ENCODE data around the gene KCNMA1. TPM values are rescaled to one million over a fixed set of nuclear protein-coding genes. Genes with fewer than 3 reads are reported as not detected.

Gene KCNMA1
- total and polyA plus RNA-seq, 3 donors from 2014 or later: 13.6 to 36.1 (median 24.7) TPM

DNA sequence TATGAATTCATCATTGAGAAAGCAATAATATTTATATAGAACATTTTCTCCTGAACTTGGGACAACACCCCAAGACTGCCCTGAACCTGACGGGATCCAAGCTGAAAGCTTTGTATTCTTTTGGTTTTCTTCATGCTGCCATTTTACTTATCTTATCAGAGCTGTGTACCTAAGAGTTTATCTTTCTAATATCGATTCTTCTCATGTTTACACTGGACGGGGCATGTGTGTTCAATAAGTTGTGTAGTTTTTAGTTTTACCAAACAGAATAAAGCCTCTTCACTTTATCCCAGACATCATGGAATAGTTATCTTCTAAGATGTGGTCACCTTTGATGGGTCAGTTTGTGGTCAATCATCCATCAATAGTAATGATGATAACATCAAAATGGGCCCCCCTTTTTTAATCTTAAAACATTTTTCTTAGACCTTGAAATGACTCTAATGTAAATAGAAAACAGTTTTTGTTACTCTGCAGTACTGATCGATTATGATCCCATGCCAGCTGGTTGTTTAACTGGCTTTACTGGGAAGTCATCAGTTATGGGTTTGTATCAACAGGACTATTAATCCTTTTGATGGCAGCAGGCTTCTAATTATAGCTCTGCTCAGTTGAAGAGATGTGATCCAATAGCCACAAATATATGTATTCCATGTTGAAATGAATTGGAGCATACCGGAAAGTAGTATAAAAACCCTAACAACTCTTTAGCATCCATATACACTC lies 446.1 kb downstream of the KCNMA1 start:
- Histone ChIP-seq H3K4me3 (no peak overlapping the region), H3K27ac (no peak overlapping the region), H3K9me3 (no peaks in the 10 kb centered on the region), H3K4me1 (no peaks in the 10 kb centered on the region), H3K36me3 (ENCODE audit: low read depth, missing control alignments) (no peaks in the 10 kb centered on the region), H3K27me3 (no peaks in the 10 kb centered on the region)
- intact Hi-C loops (cut with DNase I; ENCODE audit: low total_unique reads): no loop called here
- DNase-seq: no peak
- 69 to 96% methylated on average over 5 of the region's 5 CpGs for WGBS, 2 donors
- no peak for TF ChIP-seq POLR2A (IDR thresholded peaks at IDR 0.05)
- no peak for TF ChIP-seq CTCF (IDR thresholded peaks at IDR 0.05)

DNA sequence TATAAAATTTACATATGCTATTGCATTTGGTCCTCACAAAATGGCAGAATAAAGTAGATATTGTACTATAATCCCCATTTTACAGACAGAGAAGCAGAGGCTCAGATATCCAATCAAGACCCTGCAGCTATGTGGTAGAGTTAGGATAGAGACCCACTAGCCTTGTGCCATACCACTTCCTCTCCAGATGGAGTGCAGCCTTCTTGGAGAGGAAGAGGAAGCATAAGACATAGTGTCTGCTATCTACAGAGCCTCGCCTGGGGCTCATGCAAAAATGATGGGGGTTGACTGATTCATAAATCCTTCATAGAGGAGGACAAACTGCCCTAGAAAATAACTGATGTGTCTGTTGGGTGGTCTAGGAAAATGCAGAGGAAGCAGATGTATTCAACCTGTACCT lies 447.3 kb downstream of the KCNMA1 start:
- H3K27ac ChIP-seq: no peak overlapping the region
- no peak overlapping the region for H3K4me3 ChIP-seq
- no peaks in the 10 kb centered on the region for H3K27me3 ChIP-seq
- no peaks in the 10 kb centered on the region for H3K36me3 ChIP-seq (ENCODE audit: low read depth, missing control alignments)
- DNase-seq: no peak
- intact Hi-C loops (cut with DNase I; ENCODE audit: low total_unique reads): no loop called here
- no peaks in the 10 kb centered on the region for H3K9me3 ChIP-seq
- H3K4me1 ChIP-seq: no peaks in the 10 kb centered on the region
- TF ChIP-seq POLR2A (IDR thresholded peaks at IDR 0.05): no peak
- TF ChIP-seq CTCF (IDR thresholded peaks at IDR 0.05): no peak
- WGBS, 2 donors: 85% methylated on average over 1 of the region's 1 CpG

- no peaks in the 10 kb centered on the region for H3K27me3 ChIP-seq
- DNase-seq: no peak
- H3K27ac ChIP-seq: no peak overlapping the region
- intact Hi-C loops (cut with DNase I; ENCODE audit: low total_unique reads): no loop called here
- no peaks in the 10 kb centered on the region for H3K4me1 ChIP-seq
- no peaks in the 10 kb centered on the region for H3K9me3 ChIP-seq
- no peak overlapping the region for H3K4me3 ChIP-seq
- WGBS, 2 donors: 74 to 78% methylated on average over 4 of the region's 4 CpGs
- TF ChIP-seq CTCF (IDR thresholded peaks at IDR 0.05) (no peak), POLR2A (IDR thresholded peaks at IDR 0.05) (no peak)
- H3K36me3 ChIP-seq (ENCODE audit: low read depth, missing control alignments): no peaks in the 10 kb centered on the region
These were observed 448.1 kb downstream of the KCNMA1 start for GRCh38 chr10:77189520-77189919.

DNA sequence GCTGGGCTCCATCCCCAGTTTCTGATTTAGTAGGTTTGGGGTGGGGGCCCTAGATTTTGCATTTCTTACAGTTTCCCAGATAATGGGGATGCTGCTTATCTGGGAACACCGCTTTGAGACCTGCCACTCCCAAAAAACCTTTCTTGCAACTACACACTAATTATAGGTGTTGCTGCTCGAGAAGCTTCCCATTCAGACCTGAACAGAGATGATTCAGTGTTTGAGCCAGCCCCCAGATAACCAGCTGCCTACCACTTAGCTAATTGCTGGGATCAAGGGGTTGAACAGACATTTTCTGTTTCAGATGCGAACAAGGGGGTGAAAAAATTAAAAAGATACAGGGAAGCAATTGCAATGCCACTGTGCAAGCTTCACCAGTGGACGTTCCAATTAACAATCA lies 448.5 kb downstream of the KCNMA1 start:
- Histone ChIP-seq H3K36me3 (ENCODE audit: low read depth, missing control alignments) (no peaks in the 10 kb centered on the region), H3K4me1 (no peaks in the 10 kb centered on the region), H3K27me3 (no peaks in the 10 kb centered on the region), H3K27ac (no peak overlapping the region), H3K9me3 (no peaks in the 10 kb centered on the region), H3K4me3 (no peak overlapping the region)
- DNase-seq: no peak
- intact Hi-C loops (cut with DNase I; ENCODE audit: low total_unique reads): no loop called here
- 86 to 87% methylated on average over 4 of the region's 4 CpGs for WGBS, 2 donors
- TF ChIP-seq POLR2A (IDR thresholded peaks at IDR 0.05) (no peak), CTCF (IDR thresholded peaks at IDR 0.05) (no peak)

DNA sequence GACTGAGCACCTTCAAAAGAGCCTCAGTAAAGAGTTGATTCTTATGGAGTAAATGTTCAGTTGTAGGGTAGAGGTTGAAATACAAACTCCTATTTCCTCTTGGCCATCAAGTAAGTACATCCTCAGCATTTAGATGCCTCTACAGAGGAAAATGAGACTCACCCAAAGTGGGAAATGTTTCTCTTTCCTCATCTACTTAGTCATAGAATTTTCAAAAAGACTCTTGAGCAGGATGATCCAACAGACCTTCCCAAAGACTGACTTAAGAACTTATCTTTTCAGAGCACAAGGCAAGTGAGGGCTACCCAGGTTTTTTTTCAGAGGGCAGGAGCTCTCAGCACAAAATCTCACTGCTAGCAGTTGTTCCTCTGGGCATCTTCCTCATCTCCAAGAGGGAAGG lies 449.1 kb downstream of the KCNMA1 start:
- no peaks in the 10 kb centered on the region for H3K4me1 ChIP-seq

More for the DNA sequence above, 449.1 kb downstream of the KCNMA1 start:
- intact Hi-C loops (cut with DNase I; ENCODE audit: low total_unique reads): no loop called here
- TF ChIP-seq POLR2A (IDR thresholded peaks at IDR 0.05) (no peak), CTCF (IDR thresholded peaks at IDR 0.05) (no peak)
- Histone ChIP-seq H3K9me3 (no peaks in the 10 kb centered on the region), H3K36me3 (ENCODE audit: low read depth, missing control alignments) (no peaks in the 10 kb centered on the region), H3K4me3 (no peak overlapping the region), H3K27me3 (no peaks in the 10 kb centered on the region), H3K27ac (no peak overlapping the region)
- DNase-seq: no peak
